Breast epithelium (tissue), 4 donors: Measurements from ENCODE around the gene SERPINB3. TPM values are rescaled to one million over a fixed set of nuclear protein-coding genes. Genes with fewer than 3 reads are reported as not detected.
"Not testable (repeated sequence)": the region's sequence is repeated elsewhere in the genome, so short reads cannot be mapped to it uniquely, and the experiment has no call there.

Experiments
- DNase-seq, 2 donors: peaks; one replicate each; pipeline ENCODE4 v3.0.0-alpha.2; 2019; ENCODE audit warnings: low spot score in 2 of 2
- H3K27ac ChIP-seq, 2 donors: fragments of 200-600 bp; sonication (generic) in 1 of 2; one replicate each; pipeline ENCODE4 v1.5.1; 2016 to 2019; ENCODE audit warnings: mild to moderate bottlenecking in 1 of 2
- H3K27me3 ChIP-seq, 2 donors: fragments of 200-600 bp; sonication (generic) in 1 of 2; one replicate each; pipeline versions ENCODE4 v1.5.1 to v1.6.0; 2017 to 2019; ENCODE audit warnings: control low read depth in 1 of 2, mild to moderate bottlenecking in 1 of 2
- H3K36me3 ChIP-seq: fragments of 200-600 bp; one replicate; pipeline ENCODE4 v1.5.1; 2019
- H3K4me1 ChIP-seq, 2 donors: fragments of 200-600 bp; sonication (generic); one replicate each; pipeline ENCODE4 v1.5.1; 2016 to 2019; ENCODE audit warnings: control low read depth in 1 of 2
- H3K4me3 ChIP-seq, 3 donors: fragments of 200-600 bp; sonication (generic); 1 replicate in 2 of 3; 2 replicates in 1 of 3; pipeline ENCODE4 v1.5.1; 2016 to 2019; ENCODE audit warnings: mild to moderate bottlenecking in 3 of 3, moderate library complexity in 2 of 3
- H3K9me3 ChIP-seq, 2 donors: fragments of 200-600 bp; sonication (generic) in 1 of 2; one replicate each; pipeline ENCODE4 v1.5.1; 2016 to 2019; ENCODE audit warnings: control low read depth in 1 of 2
- CTCF ChIP-seq, 3 donors: fragments of 450-650 bp; IDR thresholded peaks; one replicate each; pipeline ENCODE4 v1.5.1; 2016 to 2017; ENCODE audit warnings: antibody characterized with exemption in 3 of 3, mild to moderate bottlenecking in 3 of 3, moderate library complexity in 3 of 3
- POLR2A ChIP-seq: fragments of 450-650 bp; IDR thresholded peaks from one replicate; pipeline ENCODE4 v1.6.1; 2016; ENCODE audit warnings: antibody characterized with exemption, mild to moderate bottlenecking, moderate library complexity
- POLR2AphosphoS5 ChIP-seq, 3 donors: sonication (generic); formaldehyde crosslinking; IDR thresholded peaks; one replicate each; pipeline ENCODE4 v1.6.1; 2017; ENCODE audit warnings: antibody characterized with exemption in 3 of 3
- intact Hi-C: fragments of 100-400 bp; cut with DNase I; formaldehyde crosslinking; loops from one replicate; pipeline ENCODE4 v1.15.1; 2023; ENCODE audit warnings: low total_unique reads
- total RNA-seq, 3 donors: library from RNA; depleted of rRNA; stranded (reverse); fragments of >200 nt; gene quantifications; one replicate each; pipeline ENCODE4 v1.1.0, GENCODE V29; 2016

The SERPINB3 gene
- total RNA-seq, result not detected

GRCh38 chr18:63661750-63662149 is at the start of gene SERPINB3:
TSS of gene SERPINB3 (minus strand) at chr18:63661893. CDS start at chr18:63661216, 677 bp downstream.
- intact Hi-C loops, H3K4me1 ChIP-seq, H3K27ac ChIP-seq, DNase-seq, H3K36me3 ChIP-seq, H3K4me3 ChIP-seq, H3K27me3 ChIP-seq, H3K9me3 ChIP-seq: not testable (repeated sequence)

GRCh38 chr18:63708650-63709049 is 47.0 kb upstream of the SERPINB3 start:
- Histone ChIP-seq H3K4me1 (no peaks in the 10 kb centered on the region), H3K27me3 (no peaks in the 10 kb centered on the region), H3K4me3 (no peak overlapping the region), H3K9me3 (peaks cover 1 to 9% of the 10 kb centered on the region in 2 donors), H3K27ac (no peak overlapping the region), H3K36me3 (no peaks in the 10 kb centered on the region)
- no peak for DNase-seq
- intact Hi-C loops, result no loop called here
- TF ChIP-seq CTCF (IDR thresholded peaks at IDR 0.05), result no peak
- TF ChIP-seq POLR2AphosphoS5 (IDR thresholded peaks at IDR 0.05), result no peak
- no peak for TF ChIP-seq POLR2A

GRCh38 chr18:63707816-63708215 is 46.1 kb upstream of the SERPINB3 start:
- no peaks in the 10 kb centered on the region for H3K4me1 ChIP-seq

GRCh38 chr18:63705401-63705800 is 43.7 kb upstream of the SERPINB3 start:
- no peaks in the 10 kb centered on the region for H3K9me3 ChIP-seq
- H3K27me3 ChIP-seq, result no peaks in the 10 kb centered on the region
- DNase-seq, result no peak
- intact Hi-C loops, result no loop called here
- H3K4me3 ChIP-seq, result no peak overlapping the region
- TF ChIP-seq POLR2A (no peak), POLR2AphosphoS5 (IDR thresholded peaks at IDR 0.05) (no peak), CTCF (IDR thresholded peaks at IDR 0.05) (no peak)
- no peaks in the 10 kb centered on the region for H3K4me1 ChIP-seq
- H3K27ac ChIP-seq, result no peak overlapping the region
- H3K36me3 ChIP-seq, result no peaks in the 10 kb centered on the region

More at GRCh38 chr18:63707816-63708215, 46.1 kb upstream of the SERPINB3 start:
- intact Hi-C loops, result no loop called here
- H3K27me3 ChIP-seq, result no peaks in the 10 kb centered on the region
- peaks cover 0 to under 1% of the 10 kb centered on the region in 2 donors for H3K9me3 ChIP-seq
- no peak for DNase-seq
- TF ChIP-seq POLR2AphosphoS5 (IDR thresholded peaks at IDR 0.05) (no peak), CTCF (IDR thresholded peaks at IDR 0.05) (no peak), POLR2A (no peak)
- H3K36me3 ChIP-seq, result no peaks in the 10 kb centered on the region
- no peak overlapping the region for H3K27ac ChIP-seq
- no peak overlapping the region for H3K4me3 ChIP-seq

GRCh38 chr18:63702660-63703059 is 41.0 kb upstream of the SERPINB3 start, which contains the start of gene SERPINB11:
TSS of gene SERPINB11 (plus strand) at chr18:63702960. CDS start at chr18:63710194, 7,234 bp downstream.
- intact Hi-C loops, result no loop called here
- no peak within 1 kb of the TSS for H3K4me3 ChIP-seq

More at GRCh38 chr18:63702660-63703059, 41.0 kb upstream of the SERPINB3 start, which contains the start of gene SERPINB11:
- no peaks in the 10 kb centered on the region for H3K9me3 ChIP-seq
- H3K27ac ChIP-seq, result no peak within 1 kb of the TSS
- no peak for TF ChIP-seq POLR2A
- no peak for TF ChIP-seq POLR2AphosphoS5 (IDR thresholded peaks at IDR 0.05)
- TF ChIP-seq CTCF (IDR thresholded peaks at IDR 0.05), result no peak
- no peak for DNase-seq
- H3K27me3 ChIP-seq, result no peaks in the 10 kb centered on the region
- no peaks in the 10 kb centered on the region for H3K4me1 ChIP-seq
- no peaks in the 10 kb centered on the region for H3K36me3 ChIP-seq
